ENCODE data around the gene TMEM272.

The TMEM272 gene

DNA sequence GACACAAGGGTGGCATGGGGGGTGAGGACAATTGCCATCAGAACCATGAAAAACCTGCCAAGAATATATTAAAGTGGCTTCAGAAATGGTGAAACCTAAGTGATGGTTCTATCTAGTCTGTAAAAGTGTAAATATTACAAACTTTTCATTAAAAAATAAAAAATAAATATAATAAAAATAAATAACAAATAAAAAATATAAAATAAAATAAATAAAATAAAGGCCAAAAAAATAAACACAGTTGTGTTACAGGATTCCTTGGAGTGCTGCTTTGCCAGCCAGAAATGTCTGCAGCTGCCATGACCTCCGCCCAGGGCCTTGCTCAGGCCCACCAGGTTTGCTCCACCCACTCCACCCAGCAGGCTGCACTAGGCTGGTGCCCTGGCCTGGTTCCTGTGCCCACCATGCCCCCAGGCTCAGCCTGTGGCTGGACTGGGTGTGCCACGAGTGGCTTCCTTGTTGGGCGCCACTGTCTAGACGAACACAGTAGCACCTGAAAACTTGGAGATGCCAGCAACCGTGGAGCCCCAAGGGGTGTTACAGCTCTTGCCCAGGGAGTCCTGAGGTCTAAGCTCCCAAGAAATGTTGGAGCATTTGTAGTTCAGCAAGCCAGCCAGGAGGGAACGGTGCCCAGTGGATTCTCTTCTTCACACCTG lies 37.7 kb upstream of the TMEM272 start:
- H3K4me3 ChIP-seq (replicated peaks; ENCODE audit: low read depth, low read length), result no peak overlapping the region
- TF ChIP-seq, protein P1, sequence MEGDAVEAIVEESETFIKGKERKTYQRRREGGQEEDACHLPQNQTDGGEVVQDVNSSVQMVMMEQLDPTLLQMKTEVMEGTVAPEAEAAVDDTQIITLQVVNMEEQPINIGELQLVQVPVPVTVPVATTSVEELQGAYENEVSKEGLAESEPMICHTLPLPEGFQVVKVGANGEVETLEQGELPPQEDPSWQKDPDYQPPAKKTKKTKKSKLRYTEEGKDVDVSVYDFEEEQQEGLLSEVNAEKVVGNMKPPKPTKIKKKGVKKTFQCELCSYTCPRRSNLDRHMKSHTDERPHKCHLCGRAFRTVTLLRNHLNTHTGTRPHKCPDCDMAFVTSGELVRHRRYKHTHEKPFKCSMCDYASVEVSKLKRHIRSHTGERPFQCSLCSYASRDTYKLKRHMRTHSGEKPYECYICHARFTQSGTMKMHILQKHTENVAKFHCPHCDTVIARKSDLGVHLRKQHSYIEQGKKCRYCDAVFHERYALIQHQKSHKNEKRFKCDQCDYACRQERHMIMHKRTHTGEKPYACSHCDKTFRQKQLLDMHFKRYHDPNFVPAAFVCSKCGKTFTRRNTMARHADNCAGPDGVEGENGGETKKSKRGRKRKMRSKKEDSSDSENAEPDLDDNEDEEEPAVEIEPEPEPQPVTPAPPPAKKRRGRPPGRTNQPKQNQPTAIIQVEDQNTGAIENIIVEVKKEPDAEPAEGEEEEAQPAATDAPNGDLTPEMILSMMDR (IDR thresholded peaks at IDR 0.05; ENCODE audit: low read depth, low read length, missing control alignments), result no peak

DNA sequence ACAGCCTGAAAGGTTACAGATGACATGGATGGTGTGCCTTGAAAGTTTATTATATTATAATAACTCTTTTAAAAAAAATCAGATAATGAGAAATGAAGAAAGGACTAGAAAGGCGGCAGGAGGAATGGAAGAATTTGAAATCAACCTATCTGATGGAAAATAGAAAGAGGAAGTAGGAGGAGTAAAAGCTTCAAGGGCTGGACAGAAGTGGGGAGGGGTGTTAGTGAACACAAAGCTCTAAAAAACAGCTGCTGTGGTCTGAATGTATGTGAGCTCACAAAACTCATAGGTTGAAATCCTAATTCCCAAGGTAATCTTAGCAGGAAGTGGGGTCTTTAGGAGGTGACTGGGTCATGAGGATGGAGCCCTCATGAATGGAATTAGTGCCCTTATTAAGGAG lies 36.3 kb upstream of the TMEM272 start:
- no peak for DNase-seq (ENCODE audit: extremely low read depth, low read depth)
- H3K4me3 ChIP-seq (replicated peaks; ENCODE audit: low read depth, low read length), result no peak overlapping the region
- TF ChIP-seq, protein P1 (IDR thresholded peaks at IDR 0.05; ENCODE audit: low read depth, low read length, missing control alignments), result no peak

More for the DNA sequence above, 37.7 kb upstream of the TMEM272 start:
- DNase-seq (ENCODE audit: extremely low read depth, low read depth), result no peak

DNA sequence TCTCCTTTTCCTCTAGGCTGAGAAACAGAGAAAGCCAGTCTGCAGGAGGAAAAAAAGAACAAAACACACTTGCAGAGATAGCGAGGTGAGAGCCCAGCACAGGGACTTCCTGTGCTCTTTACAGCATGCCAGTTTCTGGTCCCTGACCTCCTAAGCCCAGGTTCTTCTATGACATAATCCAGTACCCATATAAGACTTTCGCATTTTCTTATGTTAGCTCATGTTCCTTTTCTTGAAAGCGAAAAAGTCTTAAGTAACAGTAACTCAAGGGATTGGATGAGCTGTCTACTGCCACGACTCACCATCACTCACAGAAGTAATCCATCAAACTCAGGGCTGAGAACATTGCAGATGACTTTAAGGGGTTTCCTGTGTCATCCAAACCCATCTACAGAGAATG lies 34.2 kb upstream of the TMEM272 start:
- TF ChIP-seq, protein P1 (IDR thresholded peaks at IDR 0.05; ENCODE audit: low read depth, low read length, missing control alignments), result no peak
- H3K4me3 ChIP-seq (replicated peaks; ENCODE audit: low read depth, low read length), result no peak overlapping the region
- DNase-seq (ENCODE audit: extremely low read depth, low read depth), result no peak

DNA sequence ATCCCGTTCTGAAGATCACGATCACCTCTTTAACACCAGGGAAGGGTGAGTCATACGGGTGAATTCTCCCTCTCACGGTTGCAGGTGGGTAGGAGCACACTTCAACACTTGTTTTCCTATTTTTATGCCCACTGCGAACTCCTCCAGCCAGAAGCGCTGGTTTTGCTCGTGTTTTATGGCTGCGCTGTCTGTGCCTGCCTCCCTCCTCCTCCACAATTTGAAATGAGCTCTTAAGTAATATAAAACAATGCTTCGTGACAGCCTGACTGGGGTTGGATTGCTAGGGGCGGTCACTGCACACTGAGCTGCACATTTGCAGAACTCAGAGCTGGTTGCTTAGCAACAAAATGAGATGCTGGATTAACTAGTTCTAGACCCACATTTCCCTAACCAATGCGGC lies 29.7 kb upstream of the TMEM272 start:
- DNase-seq (ENCODE audit: extremely low read depth, low read depth), result no peak
- no peak overlapping the region for H3K4me3 ChIP-seq (replicated peaks; ENCODE audit: low read depth, low read length)
- TF ChIP-seq, protein P1 (IDR thresholded peaks at IDR 0.05; ENCODE audit: low read depth, low read length, missing control alignments), result no peak

DNA sequence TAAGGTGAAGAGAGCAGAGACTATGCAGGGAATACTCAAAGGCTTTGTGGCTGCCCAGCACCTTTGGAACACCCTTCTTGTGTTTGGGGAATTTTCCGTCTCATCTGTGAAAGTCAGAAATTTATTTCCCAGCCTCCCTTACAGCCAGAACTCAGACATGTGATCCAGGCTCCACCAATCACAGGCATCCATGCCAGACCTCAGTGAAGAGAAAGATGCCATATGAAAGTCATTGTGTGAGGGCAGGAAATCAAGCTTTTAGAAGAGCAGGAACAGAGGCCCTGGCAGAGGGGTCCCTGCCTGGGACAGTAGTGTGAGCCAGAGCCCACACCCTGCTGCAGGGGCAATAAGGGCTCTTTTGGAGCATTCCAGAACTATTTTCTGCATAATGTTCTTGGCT lies 28.9 kb upstream of the TMEM272 start:
- TF ChIP-seq, protein P1 (IDR thresholded peaks at IDR 0.05; ENCODE audit: low read depth, low read length, missing control alignments), result no peak
- H3K4me3 ChIP-seq (replicated peaks; ENCODE audit: low read depth, low read length), result no peak overlapping the region
- no peak for DNase-seq (ENCODE audit: extremely low read depth, low read depth)

DNA sequence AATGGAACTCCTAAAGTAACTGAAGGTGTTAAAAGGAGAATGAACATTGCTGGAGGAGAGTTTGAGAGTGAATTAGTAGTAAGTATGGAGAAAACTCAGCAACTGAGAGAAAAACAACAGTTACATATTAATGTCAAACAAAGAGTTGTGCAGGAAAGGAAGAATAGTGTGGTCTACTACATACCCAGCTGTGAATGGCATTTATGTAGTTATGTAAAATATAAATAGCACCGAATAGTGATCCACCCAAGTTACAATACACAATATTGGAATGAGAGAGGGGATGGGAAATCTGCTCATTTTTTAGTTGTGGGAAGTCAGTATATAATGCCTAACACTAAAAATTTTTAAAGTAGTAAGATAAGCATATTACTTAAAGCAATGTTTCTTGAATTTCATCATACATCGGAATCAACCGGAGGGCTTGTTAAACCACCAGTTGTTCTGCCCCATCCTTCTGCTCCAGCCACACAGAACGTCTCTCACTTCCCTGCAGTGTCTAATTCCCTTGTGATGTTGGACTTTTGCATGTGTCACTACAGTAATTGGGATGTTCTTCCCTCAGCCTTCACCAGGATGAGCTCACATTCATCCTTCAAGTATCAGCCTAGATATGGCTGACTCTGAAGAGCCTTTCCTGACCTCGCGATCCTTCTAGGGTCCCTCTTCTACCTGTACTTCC lies 28.3 kb upstream of the TMEM272 start:
- DNase-seq (ENCODE audit: extremely low read depth, low read depth), result no peak
- no peak overlapping the region for H3K4me3 ChIP-seq (replicated peaks; ENCODE audit: low read depth, low read length)
- TF ChIP-seq, protein P1 (IDR thresholded peaks at IDR 0.05; ENCODE audit: low read depth, low read length, missing control alignments), result no peak
